ENCODE results near the gene ZCCHC24.
A peak's percentile ranks its signal among the peaks of the same experiment; 100 is the strongest.

ZCCHC24 gene

GRCh38 chr10:79401015-79401921 is 44.2 kb downstream of the ZCCHC24 start:
- Histone ChIP-seq H3K27me3 (ENCODE audit: insufficient read depth, insufficient read length) (no peaks in the 10 kb centered on the region), H3K4me1 (ENCODE audit: insufficient read depth, insufficient read length) (peaks cover 24% of the 10 kb centered on the region)
- TF ChIP-seq ZNF274 (IDR thresholded peaks at IDR 0.05; ENCODE audit: low read depth, low read length) (no peak), SUZ12 (IDR thresholded peaks at IDR 0.05; ENCODE audit: extremely low read depth, insufficient read depth, insufficient read length) (no peak), YY1 (IDR thresholded peaks at IDR 0.05; ENCODE audit: insufficient read depth, insufficient read length) (no peak)

GRCh38 chr10:79400146-79401004 is 45.0 kb downstream of the ZCCHC24 start:
- Histone ChIP-seq H3K36me3 (ENCODE audit: insufficient read depth, insufficient read length, low read length) (peaks cover 12% of the 10 kb centered on the region), H3K4me3 (ENCODE audit: insufficient read length, low read depth) (no peak overlapping the region), H3K9me3 (ENCODE audit: insufficient read depth, low read length) (no peaks in the 10 kb centered on the region), H3K4me1 (ENCODE audit: insufficient read depth, insufficient read length) (peaks cover 19% of the 10 kb centered on the region), H3K9ac (ENCODE audit: insufficient read length, low read depth) (no peak overlapping the region), H3K27me3 (ENCODE audit: insufficient read depth, insufficient read length) (no peaks in the 10 kb centered on the region)
- TF ChIP-seq SUZ12 (IDR thresholded peaks at IDR 0.05; ENCODE audit: extremely low read depth, insufficient read depth, insufficient read length) (no peak), YY1 (IDR thresholded peaks at IDR 0.05; ENCODE audit: insufficient read depth, insufficient read length) (no peak), ZNF274 (IDR thresholded peaks at IDR 0.05; ENCODE audit: low read depth, low read length) (no peak)
- no peak for DNase-seq (ENCODE audit: low read depth, low spot score)

More at GRCh38 chr10:79401015-79401921, 44.2 kb downstream of the ZCCHC24 start:
- Histone ChIP-seq H3K9me3 (ENCODE audit: insufficient read depth, low read length) (no peaks in the 10 kb centered on the region), H3K4me3 (ENCODE audit: insufficient read length, low read depth) (no peak overlapping the region), H3K36me3 (ENCODE audit: insufficient read depth, insufficient read length, low read length) (peaks cover 12% of the 10 kb centered on the region), H3K9ac (ENCODE audit: insufficient read length, low read depth) (no peak overlapping the region)
- DNase-seq (ENCODE audit: low read depth, low spot score), result no peak

- H3K9me3 ChIP-seq (ENCODE audit: insufficient read depth, low read length), result no peaks in the 10 kb centered on the region
- peak overlapping the region; percentile 83 for H3K9ac ChIP-seq (ENCODE audit: insufficient read length, low read depth)
- peaks cover 13% of the 10 kb centered on the region for H3K4me1 ChIP-seq (ENCODE audit: insufficient read depth, insufficient read length)
- no peaks in the 10 kb centered on the region for H3K27me3 ChIP-seq (ENCODE audit: insufficient read depth, insufficient read length)
- TF ChIP-seq SUZ12 (IDR thresholded peaks at IDR 0.05; ENCODE audit: extremely low read depth, insufficient read depth, insufficient read length), result no peak
- DNase-seq (ENCODE audit: low read depth, low spot score), result no peak
- H3K4me3 ChIP-seq (ENCODE audit: insufficient read length, low read depth), result no peak overlapping the region
- H3K36me3 ChIP-seq (ENCODE audit: insufficient read depth, insufficient read length, low read length), result peaks cover 13% of the 10 kb centered on the region
Observed at GRCh38 chr10:79399223-79399831, 46.1 kb downstream of the ZCCHC24 start.

GRCh38 chr10:79398642-79399041 is 46.8 kb downstream of the ZCCHC24 start:
- Histone ChIP-seq H3K4me1 (ENCODE audit: insufficient read depth, insufficient read length) (peaks cover 13% of the 10 kb centered on the region), H3K9ac (ENCODE audit: insufficient read length, low read depth) (peak overlapping the region; percentile 83), H3K27me3 (ENCODE audit: insufficient read depth, insufficient read length) (no peaks in the 10 kb centered on the region), H3K36me3 (ENCODE audit: insufficient read depth, insufficient read length, low read length) (peaks cover 19% of the 10 kb centered on the region), H3K9me3 (ENCODE audit: insufficient read depth, low read length) (no peaks in the 10 kb centered on the region), H3K4me3 (ENCODE audit: insufficient read length, low read depth) (no peak overlapping the region)
- no peak for TF ChIP-seq YY1 (IDR thresholded peaks at IDR 0.05; ENCODE audit: insufficient read depth, insufficient read length)
- TF ChIP-seq ZNF274 (IDR thresholded peaks at IDR 0.05; ENCODE audit: low read depth, low read length), result no peak
- no peak for TF ChIP-seq SUZ12 (IDR thresholded peaks at IDR 0.05; ENCODE audit: extremely low read depth, insufficient read depth, insufficient read length)
- no peak for DNase-seq (ENCODE audit: low read depth, low spot score)

- no peak overlapping the region for H3K4me3 ChIP-seq (ENCODE audit: insufficient read length, low read depth)
- H3K4me1 ChIP-seq (ENCODE audit: insufficient read depth, insufficient read length), result peaks cover 6% of the 10 kb centered on the region
- TF ChIP-seq ZNF274 (IDR thresholded peaks at IDR 0.05; ENCODE audit: low read depth, low read length) (no peak), SUZ12 (IDR thresholded peaks at IDR 0.05; ENCODE audit: extremely low read depth, insufficient read depth, insufficient read length) (no peak), YY1 (IDR thresholded peaks at IDR 0.05; ENCODE audit: insufficient read depth, insufficient read length) (no peak)
- no peak for DNase-seq (ENCODE audit: low read depth, low spot score)
- H3K27me3 ChIP-seq (ENCODE audit: insufficient read depth, insufficient read length), result no peaks in the 10 kb centered on the region
- no peaks in the 10 kb centered on the region for H3K9me3 ChIP-seq (ENCODE audit: insufficient read depth, low read length)
- no peak overlapping the region for H3K9ac ChIP-seq (ENCODE audit: insufficient read length, low read depth)
- H3K36me3 ChIP-seq (ENCODE audit: insufficient read depth, insufficient read length, low read length), result peaks cover 19% of the 10 kb centered on the region
Observed at GRCh38 chr10:79397575-79398303, 47.7 kb downstream of the ZCCHC24 start.

- no peaks in the 10 kb centered on the region for H3K9me3 ChIP-seq (ENCODE audit: insufficient read depth, low read length)
- DNase-seq (ENCODE audit: low read depth, low spot score), result no peak
- H3K4me1 ChIP-seq (ENCODE audit: insufficient read depth, insufficient read length), result peaks cover 6% of the 10 kb centered on the region
- no peak overlapping the region for H3K9ac ChIP-seq (ENCODE audit: insufficient read length, low read depth)
- TF ChIP-seq ZNF274 (IDR thresholded peaks at IDR 0.05; ENCODE audit: low read depth, low read length), result no peak
- no peak for TF ChIP-seq YY1 (IDR thresholded peaks at IDR 0.05; ENCODE audit: insufficient read depth, insufficient read length)
- no peak for TF ChIP-seq SUZ12 (IDR thresholded peaks at IDR 0.05; ENCODE audit: extremely low read depth, insufficient read depth, insufficient read length)
- no peaks in the 10 kb centered on the region for H3K27me3 ChIP-seq (ENCODE audit: insufficient read depth, insufficient read length)
- peaks cover 19% of the 10 kb centered on the region for H3K36me3 ChIP-seq (ENCODE audit: insufficient read depth, insufficient read length, low read length)
- H3K4me3 ChIP-seq (ENCODE audit: insufficient read length, low read depth), result no peak overlapping the region
Observed at GRCh38 chr10:79397051-79397450, 48.4 kb downstream of the ZCCHC24 start.

Data from NT2/D1 (cell line).